NCI-H2227 (cell line): ENCODE data around the gene PRB3.

Experiments used
- DNase-seq: peaks from one replicate; lab custom pipeline; 2025; ENCODE audit not compliant: unreplicated experiment; lab: John Stamatoyannopoulos, UW

PRB3 gene

DNA sequence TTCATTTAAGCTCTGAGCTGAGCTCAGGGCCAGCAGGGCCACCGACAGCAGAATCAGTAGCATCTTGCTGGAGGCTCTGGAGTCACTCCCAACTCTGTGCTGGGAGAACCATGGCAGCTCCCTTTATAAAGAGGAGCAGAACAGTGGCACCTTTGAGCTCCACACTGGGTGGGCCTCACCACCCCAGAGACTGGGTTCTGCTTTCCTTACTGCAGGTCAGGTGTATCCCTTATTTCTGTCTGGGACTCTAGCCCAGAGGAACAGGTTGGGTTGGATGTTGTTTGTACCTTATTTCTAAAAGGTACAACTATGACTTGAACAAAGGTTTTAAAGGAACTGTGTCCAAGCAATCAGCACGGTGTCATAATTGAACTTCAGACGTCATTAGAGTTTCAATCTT, at the start of gene PRB3:
TSS of gene PRB3 (minus strand) at position 101 of the 400 bp plus-strand sequence. CDS start at position 63, 38 bp downstream.
- DNase-seq = no peak

GRCh38 chr12:11310336-11310735, 40.8 kb upstream of the PRB3 start, which contains the start of gene PRB4:
Gene PRB4, minus strand, starts transcription at chr12:11310436. Its CDS starts 38 bp downstream, at chr12:11310398.
- DNase-seq = no peak

GRCh38 chr12:11307143-11307542, 37.6 kb upstream of the PRB3 start:
- no peak for DNase-seq

- DNase-seq = no peak
Observed at GRCh38 chr12:11273449-11273848, 3.9 kb upstream of the PRB3 start.

GRCh38 chr12:11264501-11264900, 5.0 kb downstream of the PRB3 start:
- no peak for DNase-seq

DNA sequence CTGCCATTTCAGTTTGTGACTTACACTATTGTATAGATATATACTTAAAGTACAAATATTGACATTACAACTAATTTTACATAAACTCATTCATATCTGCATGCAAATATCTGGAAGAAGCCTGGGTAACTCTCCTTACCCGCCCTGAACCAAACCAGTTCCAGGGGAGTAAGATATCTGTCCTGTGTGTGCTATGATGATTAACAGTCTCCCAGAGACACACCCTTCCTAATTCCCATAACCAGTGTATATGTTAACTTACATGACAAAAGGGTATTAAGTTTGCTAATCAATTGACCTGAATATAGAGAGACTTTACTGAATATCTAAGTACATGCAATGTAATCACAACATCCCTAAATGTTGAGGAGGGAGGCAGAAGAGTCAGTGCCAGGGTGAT, 23.0 kb downstream of the PRB3 start:
- DNase-seq = no peak

GRCh38 chr12:11242656-11243055, 26.9 kb downstream of the PRB3 start:
- no peak for DNase-seq

GRCh38 chr12:11240348-11240930, 29.1 kb downstream of the PRB3 start:
- no peak for DNase-seq

GRCh38 chr12:11238275-11238674, 31.2 kb downstream of the PRB3 start:
- DNase-seq = no peak

- no peak for DNase-seq
Observed at GRCh38 chr12:11233532-11233931, 36.0 kb downstream of the PRB3 start.

DNA sequence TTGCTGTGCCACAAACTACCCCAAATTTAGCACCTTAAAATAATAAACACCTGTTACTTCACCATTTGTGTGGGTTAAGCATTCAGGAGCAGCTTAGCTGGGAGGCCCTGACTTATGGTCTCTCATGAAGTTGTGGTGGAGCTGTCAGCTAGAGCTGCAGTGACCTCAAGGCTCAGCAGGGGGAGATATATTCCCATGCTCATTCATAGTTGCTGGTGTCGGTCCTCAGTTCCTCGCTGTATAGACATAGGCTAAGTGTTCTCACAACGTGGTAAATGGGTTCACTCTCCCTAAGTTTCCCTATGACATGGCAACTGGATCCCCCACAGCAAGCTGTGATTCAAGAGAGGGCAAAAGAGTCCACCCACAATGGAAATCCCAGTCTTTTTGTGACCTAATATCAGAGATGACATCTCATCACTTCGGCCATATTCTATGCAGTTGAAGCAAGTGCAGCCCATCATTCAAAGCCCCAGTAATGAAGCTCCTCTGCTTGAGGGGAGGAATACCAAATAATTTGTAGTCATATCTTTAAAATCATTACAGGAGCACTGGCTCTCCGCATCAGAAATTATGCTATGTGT, 41.1 kb downstream of the PRB3 start:
- DNase-seq = no peak

DNA sequence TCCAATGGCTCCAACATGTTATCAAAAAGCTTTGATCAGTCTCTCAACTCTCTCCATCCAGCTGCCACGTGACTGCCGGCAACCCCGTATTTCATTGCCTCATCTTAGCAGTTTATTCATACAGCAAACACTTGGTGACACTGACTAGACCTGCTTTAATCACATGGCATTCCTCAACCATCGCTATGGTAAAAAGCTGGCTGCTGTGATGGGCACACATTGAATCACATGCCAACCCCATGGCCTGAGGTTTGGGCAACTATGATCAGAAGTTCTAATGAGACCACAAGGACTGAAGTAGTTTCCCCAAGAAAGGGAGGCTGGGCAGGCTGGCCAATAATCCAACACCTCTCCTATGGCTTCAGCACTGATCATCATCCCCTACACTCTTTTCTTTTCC, 42.1 kb downstream of the PRB3 start:
- DNase-seq = no peak
